GM18870 (cell line): ENCODE measurements around the gene TIMELESS.
"Not testable (repeated sequence)": the region's sequence is repeated elsewhere in the genome, so short reads cannot be mapped to it uniquely, and the experiment has no call there.

Experiments used
- ATAC-seq: cut with Tn5 transposase; IDR thresholded peaks from one replicate; pipeline ENCODE4 v1.9.1; 2021; ENCODE audit warnings: moderate library complexity; ENCODE audit not compliant: unreplicated experiment

The TIMELESS gene

GRCh38 chr12:56468216-56469006 lies 19.2 kb upstream of the TIMELESS start, which contains the start of gene SPRYD4:
Gene SPRYD4, plus strand, starts transcription at chr12:56468578. Its CDS starts 14 bp downstream, at chr12:56468592.
- peak; percentile 62 for ATAC-seq

GRCh38 chr12:56462565-56462964 lies 13.3 kb upstream of the TIMELESS start:
- ATAC-seq, result no peak

GRCh38 chr12:56461235-56462159 lies 12.3 kb upstream of the TIMELESS start:
- ATAC-seq, result no peak

GRCh38 chr12:56457817-56458216 lies 8.6 kb upstream of the TIMELESS start:
- no peak for ATAC-seq

- no peak for ATAC-seq
Observed at GRCh38 chr12:56454557-56454956, 5.3 kb upstream of the TIMELESS start, which contains the start of gene MIP. Gene MIP, minus strand, starts transcription at chr12:56454657. Its CDS starts 44 bp downstream, at chr12:56454613.

- ATAC-seq, result no peak
Observed at GRCh38 chr12:56451147-56451546, 1.9 kb upstream of the TIMELESS start.

- ATAC-seq, result no peak
Observed at GRCh38 chr12:56450241-56450640, 1.0 kb upstream of the TIMELESS start.

- ATAC-seq, result no peak
Observed at GRCh38 chr12:56449622-56449984, 377 bp upstream of the TIMELESS start.

- ATAC-seq, result not testable (repeated sequence)
Observed at GRCh38 chr12:56443208-56443607, 6.0 kb downstream of the TIMELESS start.

GRCh38 chr12:56437430-56438176 lies 11.6 kb downstream of the TIMELESS start:
- no peak for ATAC-seq

GRCh38 chr12:56434828-56435227 lies 14.4 kb downstream of the TIMELESS start:
- ATAC-seq, result no peak

GRCh38 chr12:56431850-56432249 lies 17.4 kb downstream of the TIMELESS start:
- no peak for ATAC-seq

- ATAC-seq, result no peak
Observed at GRCh38 chr12:56431288-56431687, 17.9 kb downstream of the TIMELESS start.

GRCh38 chr12:56425940-56426438 lies 23.2 kb downstream of the TIMELESS start:
- ATAC-seq, result no peak

- no peak for ATAC-seq
Observed at GRCh38 chr12:56425193-56425592, 24.0 kb downstream of the TIMELESS start.

- ATAC-seq, result no peak
Observed at GRCh38 chr12:56420411-56420810, 28.8 kb downstream of the TIMELESS start.

- ATAC-seq, result no peak
Observed at GRCh38 chr12:56417739-56418138, 31.5 kb downstream of the TIMELESS start.

GRCh38 chr12:56414401-56414800 lies 34.8 kb downstream of the TIMELESS start:
- no peak for ATAC-seq

- no peak for ATAC-seq
Observed at GRCh38 chr12:56413392-56413791, 35.8 kb downstream of the TIMELESS start.

GRCh38 chr12:56411781-56412639 lies 37.2 kb downstream of the TIMELESS start:
- no peak for ATAC-seq
